ENCODE data around the gene DHRSX.
"Not testable (repeated sequence)": the region's sequence is repeated elsewhere in the genome, so short reads cannot be mapped to it uniquely, and the experiment has no call there.

The DHRSX gene

DNA sequence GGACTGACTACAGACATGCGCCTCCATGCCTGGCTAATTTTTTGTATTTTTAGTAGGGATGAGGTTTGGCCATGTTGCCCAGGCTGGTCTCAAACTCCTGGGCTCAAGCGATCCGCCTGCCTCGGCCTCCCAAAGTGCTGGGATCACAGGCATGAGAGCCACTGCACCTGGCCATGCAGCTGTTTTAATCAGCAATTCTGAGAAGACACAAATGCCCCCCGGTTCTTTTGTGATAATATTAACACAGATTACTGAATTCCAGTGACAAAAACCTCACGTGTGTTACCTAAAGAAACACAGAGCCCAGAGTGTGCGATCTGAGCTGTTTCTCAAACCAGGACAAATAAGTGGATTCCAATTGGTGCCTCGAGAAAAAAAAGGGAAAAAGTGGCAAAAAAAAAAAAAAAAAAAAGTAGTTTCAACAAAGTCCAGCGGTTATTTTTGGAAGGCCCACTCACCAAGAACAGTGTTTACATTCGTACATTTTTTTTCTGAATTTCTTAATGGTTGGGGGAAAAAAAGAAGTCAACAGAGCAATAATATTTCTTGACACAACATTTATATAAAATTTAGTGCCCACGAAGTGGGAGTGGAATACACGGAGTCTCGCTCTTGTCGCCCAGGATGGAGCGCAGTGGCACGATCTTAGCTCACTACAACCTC, 17.2 kb downstream of the DHRSX start:
- Histone ChIP-seq H3K27ac (peak overlapping the region in 3 of 21 experiments; percentile 25 to 75 (median 32)), H3K4me3 (no peak overlapping the region)

DNA sequence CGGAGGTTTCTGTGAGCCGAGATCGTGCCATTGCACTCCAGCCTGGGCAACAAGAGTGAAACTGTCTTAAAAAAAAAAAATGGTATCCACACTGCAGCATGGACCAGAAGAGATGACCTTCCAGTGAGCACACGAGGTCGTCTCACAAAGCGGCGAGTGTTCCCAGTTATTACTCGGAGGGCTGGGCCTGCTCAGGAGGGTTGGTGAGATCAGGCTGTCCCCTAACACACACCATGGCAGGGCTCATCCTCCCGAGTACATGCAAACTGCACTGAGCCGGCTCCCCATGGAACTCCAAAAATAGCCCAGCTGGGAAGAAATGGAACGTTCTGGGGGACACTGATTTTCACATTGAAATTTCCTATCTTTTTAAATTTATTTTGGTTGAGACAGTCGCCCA, 19.2 kb downstream of the DHRSX start:
- not testable (repeated sequence) for H3K4me3 ChIP-seq, H3K27ac ChIP-seq

DNA sequence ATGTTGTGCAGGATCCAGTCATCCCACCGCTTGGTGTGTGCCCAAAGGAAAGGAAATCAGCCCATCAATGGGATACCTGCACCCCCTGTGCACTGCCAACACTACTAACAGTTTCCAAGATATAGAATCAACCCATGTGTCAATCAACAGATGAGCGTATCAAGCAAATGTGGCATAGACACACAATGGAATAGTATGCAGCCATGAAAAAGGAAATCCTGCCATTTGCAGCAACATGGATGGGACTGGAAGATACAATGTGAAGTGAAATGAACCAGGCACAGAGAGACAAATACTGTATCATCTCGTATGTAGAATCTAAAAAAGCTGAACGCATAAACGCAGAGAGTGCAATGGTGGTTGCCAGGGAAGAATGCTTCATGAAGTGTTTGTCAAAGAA, 20.8 kb downstream of the DHRSX start:
- not testable (repeated sequence) for H3K4me3 ChIP-seq, H3K27ac ChIP-seq

DNA sequence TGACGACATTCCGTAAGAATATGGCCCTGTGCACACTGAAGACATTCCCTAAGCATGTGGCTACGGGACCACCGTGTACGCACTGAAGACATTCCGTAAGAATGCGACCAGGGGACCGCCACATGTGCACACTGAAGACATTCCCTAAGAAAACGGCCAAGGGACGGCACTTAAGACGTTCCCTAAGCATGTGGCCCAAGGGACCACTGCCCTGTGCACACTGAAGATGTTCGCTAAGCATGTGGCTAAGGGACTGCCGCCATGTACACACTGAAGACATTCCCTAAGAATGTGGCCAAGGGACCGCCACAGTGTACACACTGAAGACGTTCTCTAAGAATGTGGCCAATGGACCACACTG, 21.4 kb downstream of the DHRSX start:
- H3K4me3 ChIP-seq: no peak overlapping the region
- H3K27ac ChIP-seq: no peak overlapping the region

DNA sequence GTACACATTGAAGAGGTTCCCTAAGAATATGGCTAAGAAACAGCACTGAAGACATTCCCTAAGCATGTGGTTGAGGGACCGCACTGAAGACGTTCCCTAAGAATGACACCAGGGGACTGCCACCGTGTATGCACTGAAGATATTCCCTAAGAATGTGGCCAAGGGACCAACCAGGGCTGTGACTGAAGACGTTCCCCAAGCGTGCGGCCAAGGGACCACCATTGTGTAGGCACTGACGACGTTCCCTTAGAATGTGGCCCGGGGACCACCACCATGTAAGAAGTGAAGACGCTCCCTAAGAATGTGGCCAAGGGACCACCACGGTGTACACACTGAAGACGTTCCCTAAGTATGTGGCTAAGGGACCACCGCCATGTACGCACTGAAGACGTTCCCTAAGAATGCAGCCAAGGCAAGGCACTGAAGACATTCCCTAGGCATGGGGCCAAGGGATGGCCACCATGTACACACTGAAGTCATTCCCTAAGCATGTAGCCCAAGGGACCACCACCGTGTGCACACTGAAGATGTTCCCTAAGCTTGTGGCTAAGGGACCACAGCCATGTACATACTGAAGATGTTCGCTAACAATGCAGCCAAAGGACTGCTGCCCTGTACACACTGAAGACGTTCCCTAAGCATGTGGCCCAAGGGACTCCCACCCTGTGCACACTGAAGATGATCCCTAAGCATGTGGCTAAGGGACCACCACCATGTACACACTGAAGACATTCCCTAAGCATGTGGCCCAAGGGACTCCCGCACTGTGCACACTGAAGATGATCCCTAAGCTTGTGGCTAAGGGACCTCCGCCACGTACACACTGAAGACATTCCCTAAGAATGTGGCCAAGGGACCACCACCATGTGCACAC, 22.0 kb downstream of the DHRSX start:
- Histone ChIP-seq H3K4me3 (no peak overlapping the region), H3K27ac (no peak overlapping the region)

DNA sequence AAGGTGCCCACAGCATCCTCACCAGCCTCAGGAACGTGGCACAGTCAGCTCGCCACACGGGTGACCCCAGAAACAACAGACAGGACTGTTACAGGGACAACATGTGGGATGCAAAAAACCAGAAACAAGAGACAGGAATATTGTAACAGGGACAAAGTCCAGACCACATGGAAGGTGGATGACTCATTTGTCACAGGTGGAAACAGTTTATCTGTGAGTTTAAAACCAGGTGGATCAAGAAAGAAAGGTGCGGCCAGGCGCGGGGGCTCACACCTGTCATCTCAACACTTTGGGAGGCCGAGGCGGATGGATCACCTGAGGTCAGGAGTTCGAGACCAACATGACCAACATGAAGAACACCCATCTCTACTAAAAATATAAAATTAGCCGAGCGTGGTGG, 23.5 kb downstream of the DHRSX start:
- H3K4me3 ChIP-seq, H3K27ac ChIP-seq: not testable (repeated sequence)

DNA sequence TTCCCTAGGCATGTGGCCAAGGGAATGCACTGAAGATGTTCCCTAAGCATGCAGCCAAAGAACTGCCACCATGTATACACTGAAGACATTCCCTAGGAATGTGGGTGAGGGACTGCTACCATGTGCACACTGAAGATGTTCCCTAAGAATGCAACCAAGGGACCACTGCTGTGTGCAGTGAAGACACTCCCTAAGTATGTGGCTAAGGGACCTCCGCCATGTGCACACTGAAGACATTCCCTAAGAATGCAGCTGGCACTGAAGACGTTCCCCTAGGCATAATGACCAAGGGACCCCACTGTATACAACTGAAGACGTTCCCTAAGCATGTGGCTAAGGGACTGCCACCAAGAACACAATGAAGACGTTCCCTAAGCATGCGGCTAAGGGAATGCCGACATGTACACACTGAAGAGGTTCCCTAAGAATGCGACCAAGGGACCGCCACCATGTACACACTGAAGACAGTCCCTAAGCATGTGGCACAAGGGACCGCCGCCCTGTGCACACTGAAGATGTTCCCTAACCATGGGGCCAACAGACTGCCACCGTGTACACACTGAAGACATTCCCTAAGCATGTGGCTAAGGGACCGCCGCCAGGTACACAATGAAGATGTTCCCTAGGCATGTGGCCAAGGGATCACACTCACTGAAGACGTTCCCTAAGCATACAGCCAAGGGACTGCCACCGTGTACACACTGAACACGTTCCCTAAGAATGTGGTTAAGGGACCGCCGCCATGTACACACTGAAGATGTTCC, 25.6 kb downstream of the DHRSX start:
- no peak overlapping the region for H3K4me3 ChIP-seq

DNA sequence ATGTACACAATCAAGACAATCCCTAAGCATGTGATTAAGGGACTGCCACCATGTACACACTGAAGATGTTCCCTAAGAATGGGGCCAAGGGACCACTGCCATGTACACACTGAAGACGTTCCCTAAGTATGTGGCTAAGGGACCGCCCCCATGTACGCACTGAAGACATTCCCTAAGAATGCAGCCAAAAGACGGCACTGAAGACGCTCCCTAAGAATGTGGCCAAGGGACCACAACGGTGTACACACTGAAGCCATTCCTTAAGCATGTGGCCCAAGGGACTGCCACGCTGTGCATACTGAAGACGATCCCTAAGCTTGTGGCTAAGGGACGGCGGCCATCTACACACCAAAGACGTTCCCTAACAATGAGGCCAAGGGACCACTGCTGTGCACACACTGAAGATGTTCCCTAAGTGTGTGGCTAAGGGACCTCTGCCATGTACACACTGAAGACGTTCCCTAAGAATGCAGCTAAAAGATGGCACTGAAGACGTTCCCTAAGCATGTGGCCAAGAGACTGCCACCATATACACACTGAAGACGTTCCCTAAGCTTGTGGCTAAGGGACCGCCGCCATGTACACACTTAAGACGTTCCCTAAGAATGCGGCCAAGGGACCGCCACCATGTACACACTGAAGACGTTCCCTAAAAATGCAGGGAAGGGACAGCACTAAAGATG, 26.4 kb downstream of the DHRSX start:
- Histone ChIP-seq H3K4me3 (no peak overlapping the region), H3K27ac (no peak overlapping the region)

More for the DNA sequence above, 25.6 kb downstream of the DHRSX start:
- H3K27ac ChIP-seq: no peak overlapping the region

DNA sequence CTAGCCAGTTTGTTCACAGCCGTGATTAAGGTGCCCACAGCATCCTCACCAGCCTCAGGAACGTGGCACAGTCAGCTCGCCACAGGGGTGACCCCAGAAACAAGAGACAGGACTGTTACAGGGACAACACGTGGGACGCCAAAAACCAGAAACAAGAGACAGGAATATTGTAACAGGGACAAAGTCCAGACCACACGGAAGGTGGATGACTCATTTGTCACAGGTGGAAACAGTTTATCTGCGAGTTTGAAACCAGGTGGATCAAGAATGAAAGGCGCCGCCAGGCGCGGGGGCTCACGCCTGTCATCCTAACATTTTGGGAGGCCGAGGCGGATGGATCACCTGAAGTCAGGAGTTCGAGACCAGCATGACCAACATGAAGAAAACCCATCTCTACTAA, 27.7 kb downstream of the DHRSX start:
- not testable (repeated sequence) for H3K4me3 ChIP-seq, H3K27ac ChIP-seq

DNA sequence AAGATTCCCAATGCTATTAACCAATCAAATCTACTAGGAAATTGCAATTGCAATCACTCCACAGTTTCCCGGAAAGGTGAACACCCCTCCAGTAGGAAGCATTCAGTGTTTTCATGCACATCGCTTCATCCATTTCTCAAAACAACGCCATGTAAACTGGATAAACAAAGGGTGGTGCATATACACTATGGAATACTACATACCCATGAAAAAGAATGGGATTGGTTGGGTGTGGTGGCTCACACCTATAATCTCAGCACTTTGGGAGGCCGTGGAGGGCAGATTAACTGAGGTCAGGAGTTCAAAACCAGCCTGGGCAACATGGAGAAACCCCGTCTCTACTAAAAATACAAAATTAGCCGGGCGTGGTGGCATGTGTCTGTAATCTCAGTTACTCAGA, 29.1 kb downstream of the DHRSX start:
- H3K27ac ChIP-seq: no peak overlapping the region
- no peak overlapping the region for H3K4me3 ChIP-seq

DNA sequence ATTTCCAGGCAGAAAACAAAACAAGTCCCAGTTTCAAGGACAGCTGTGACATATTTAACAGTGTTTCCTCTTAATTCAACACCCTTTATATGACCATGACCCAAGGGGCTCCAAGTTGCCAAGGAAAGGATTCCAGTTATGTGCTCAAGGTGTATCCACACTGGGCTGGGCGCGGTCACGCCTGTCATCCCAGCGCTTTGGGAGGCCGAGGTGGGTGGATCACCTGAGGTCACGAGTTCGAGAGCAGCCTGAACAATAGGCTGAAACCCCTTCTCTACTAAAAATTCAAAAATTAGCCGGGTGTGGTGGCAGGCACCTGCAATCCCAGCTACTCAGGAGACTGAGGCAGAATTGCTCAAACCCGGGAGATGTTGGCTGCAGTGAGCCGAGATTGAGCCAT, 29.6 kb downstream of the DHRSX start:
- H3K27ac ChIP-seq, H3K4me3 ChIP-seq: not testable (repeated sequence)

DNA sequence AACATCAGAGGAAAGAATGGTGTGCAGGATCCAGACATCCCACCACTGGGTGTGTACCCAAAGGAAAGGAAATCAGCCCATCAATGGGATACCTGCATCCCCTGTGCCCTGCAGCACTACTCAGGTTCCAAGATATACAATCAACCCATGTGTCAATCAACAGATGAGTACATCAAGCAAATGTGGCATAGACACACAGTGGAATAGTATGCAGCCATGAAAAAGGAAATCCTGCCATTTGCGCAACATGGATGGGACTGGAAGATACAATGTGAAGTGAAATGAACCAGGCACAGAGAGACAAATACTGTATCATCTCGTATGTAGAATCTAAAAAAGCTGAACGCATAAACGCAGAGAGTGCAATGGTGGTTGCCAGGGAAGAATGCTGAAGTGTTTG, 30.9 kb downstream of the DHRSX start:
- H3K4me3 ChIP-seq, H3K27ac ChIP-seq: not testable (repeated sequence)

DNA sequence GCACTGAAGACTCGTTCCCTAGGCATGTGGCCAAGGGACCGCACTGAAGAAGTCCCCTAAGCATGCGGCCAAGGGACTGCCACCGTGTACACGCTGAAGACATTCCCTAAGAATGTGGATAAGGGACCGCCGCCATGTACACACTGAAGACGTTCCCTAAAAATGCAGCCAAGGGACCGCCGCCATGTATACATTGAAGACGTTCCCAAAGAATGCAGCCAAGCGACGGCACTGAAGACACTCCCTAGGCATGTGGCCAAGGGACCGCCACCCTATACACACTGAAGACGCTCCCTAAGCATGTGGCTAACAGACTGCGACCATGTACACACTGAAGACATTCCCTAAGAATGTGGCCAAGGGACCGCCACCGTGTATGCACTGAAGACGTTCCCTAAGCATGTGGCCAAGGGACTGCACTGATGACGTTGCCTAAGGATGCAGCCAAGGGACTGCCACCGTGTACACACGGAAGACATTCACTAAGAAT, 31.5 kb downstream of the DHRSX start:
- Histone ChIP-seq H3K27ac (no peak overlapping the region), H3K4me3 (no peak overlapping the region)

DNA sequence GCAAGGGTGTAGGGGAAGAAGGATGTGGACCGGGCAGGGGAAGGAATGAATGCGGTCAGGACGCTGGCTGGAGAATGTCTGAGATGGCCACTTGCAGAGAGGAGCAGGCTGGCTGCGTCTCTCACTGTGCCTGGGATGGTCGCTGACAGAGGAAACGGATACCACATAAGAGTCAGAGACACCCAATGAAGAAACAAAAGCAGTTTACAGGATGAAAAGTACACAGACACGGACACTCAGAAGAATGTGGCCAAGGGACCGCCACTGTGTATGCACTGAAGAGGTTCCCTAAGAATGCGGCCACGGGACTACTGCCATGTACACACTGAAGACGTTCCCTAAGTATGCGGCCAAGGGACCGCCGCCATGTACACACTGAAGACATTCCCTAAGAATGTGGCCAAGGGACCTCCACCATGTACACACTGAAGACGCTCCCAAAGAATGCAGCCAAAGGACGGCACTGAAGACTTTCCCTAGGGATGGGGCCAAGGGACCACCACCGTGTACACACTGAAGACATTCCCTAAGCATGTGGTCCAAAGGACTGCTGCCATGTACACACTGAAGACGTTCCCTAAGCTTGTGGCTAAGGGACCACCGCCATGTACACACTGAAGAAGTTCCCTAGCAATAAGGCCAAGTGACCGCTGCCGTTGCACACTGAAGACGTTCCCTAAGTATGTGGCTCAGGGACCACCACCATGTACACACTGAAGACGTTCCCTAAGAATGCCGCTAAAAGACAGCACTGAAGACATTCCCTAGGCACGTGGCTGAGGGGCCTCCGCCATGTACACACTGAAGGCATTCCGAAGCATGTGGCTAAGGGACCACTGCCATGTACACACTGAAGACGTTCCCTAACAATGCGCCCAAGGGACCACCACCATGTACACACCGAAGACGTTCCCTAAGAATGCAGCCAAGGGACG, 32.2 kb downstream of the DHRSX start:
- H3K4me3 ChIP-seq: no peak overlapping the region
- no peak overlapping the region for H3K27ac ChIP-seq

DNA sequence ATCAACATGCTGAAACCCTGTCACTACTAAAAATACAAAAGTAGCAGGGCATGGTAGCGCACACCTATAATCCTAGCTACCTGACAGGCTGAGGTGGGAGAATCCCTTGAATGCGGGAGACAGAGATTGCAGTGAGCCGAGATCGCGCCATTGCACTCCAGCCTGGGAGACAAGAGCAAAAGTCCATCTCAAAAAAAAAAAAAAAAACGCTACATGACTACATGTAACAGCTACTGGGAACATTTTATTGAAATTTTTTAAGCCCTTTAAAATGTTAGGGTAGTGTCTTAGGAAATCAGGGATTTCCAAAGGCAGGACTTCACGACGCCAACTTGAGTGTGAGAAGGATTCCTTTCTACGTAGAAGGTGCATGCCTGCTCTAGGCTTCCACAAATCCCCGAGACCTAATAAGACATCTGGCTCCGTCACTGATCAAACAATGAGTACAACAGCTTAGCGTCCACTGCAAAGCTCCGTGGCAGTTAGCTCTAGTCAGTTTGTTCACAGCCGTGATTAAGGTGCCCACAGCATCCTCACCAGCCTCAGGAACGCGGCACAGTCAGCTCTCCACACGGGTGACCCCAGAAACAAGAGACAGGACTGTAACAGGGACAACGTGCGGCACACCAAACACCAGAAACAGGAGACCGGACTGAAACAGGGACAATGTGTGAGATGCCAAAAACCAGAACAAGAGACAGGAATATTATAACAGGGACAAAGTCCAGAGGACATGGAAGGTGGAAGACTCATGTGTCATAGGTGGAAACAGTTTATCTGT, 33.7 kb downstream of the DHRSX start:
- no peak overlapping the region for H3K4me3 ChIP-seq
- no peak overlapping the region for H3K27ac ChIP-seq

DNA sequence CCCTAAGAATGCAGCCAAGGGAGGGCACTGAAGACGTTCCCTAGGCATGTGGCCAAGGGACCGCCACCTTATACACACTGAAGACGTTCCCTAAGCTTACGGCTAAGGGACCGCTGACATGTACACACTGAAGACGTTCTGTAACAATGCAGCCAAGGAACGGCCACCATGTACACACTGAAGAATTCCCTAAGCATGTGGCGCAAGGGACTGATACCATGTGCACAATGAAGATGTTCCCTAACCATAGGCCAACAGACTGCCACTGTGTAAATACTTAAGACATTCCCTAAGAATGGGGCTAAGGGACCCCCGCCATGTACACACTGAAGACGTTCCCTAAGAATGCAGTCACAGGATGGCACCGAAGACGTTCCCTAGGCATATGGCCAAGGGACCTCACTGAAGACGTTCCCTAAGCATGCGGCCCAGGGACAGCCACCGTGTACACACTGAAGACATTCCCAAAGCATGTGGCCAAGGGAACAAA, 36.1 kb downstream of the DHRSX start:
- H3K4me3 ChIP-seq: no peak overlapping the region
- H3K27ac ChIP-seq: no peak overlapping the region

DNA sequence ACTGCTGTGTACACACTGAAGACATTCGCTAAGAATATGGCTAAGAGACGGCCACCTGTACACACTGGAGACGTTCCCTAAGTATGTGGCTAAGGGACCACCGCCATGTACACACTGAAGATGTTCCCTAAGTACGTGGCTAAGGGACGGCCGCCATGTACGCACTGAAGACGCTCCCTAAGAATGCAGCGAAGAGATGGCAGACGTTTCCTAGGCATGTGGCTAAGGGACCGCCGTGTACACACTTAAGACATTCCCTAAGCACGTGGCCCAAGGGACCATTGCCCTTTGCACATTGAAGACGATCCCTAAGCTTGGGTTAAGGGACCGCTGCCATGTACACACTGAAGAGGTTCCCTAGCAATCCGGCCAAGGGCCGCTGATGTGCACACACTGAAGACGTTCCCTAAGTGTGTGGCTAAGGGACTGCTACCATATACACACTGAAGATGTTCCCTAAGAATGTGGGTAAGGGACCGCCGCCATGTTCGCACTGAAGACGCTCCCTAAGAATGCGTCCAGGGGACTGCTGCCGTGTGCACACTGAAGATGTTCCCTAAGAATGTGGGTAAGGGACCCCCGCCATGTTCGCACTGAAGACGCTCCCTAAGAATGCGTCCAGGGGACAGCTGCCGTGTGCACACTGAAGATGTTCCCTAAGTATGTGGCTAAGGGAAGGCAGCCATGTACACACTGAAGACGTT, 36.7 kb downstream of the DHRSX start:
- Histone ChIP-seq H3K27ac (no peak overlapping the region), H3K4me3 (no peak overlapping the region)
